PC-3 (cell line): ENCODE data around the gene ANGPTL4.

Experiments
- EZH2 ChIP-seq: fragments of 300-600 bp; sonication (generic); IDR thresholded peaks from one replicate; pipeline ENCODE4 v1.6.1; 2017; ENCODE audit warnings: antibody characterized with exemption, mild to moderate bottlenecking, low read length; ENCODE audit not compliant: unreplicated experiment
- EZH2phosphoT487 ChIP-seq: fragments of 300-600 bp; sonication (generic); IDR thresholded peaks from 2 replicates; pipeline ENCODE4 v1.6.1; 2018; ENCODE audit warnings: mild to moderate bottlenecking, antibody characterized with exemption, low read length, borderline replicate concordance
- TF ChIP-seq, protein P1 (sequence below): fragments of 300-600 bp; sonication (generic); conservative IDR thresholded peaks from 2 replicates; pipeline ENCODE4 v1.5.1; 2017; ENCODE audit warnings: antibody characterized with exemption, low read depth, mild to moderate bottlenecking, low read length

DNA sequence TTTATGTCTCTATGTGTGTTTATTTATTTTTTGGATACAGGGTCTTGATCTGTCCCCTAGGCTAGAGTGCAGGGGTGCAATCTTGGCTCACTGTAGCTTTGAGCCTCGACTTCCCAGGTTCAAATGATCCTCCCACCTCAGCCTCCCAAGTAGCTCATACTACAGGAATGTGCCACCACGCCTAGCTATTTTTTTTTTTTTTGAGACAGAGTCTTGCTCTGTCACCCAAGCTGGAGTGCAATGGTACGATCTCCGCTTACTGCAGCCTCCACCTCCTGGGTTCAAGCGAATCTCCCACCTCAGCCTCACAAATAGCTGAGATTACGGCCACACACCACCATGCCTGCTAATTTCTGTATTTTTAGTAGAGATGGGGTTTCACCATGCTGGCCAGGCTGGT is 5.0 kb upstream of the ANGPTL4 start:
- TF ChIP-seq, protein P1, sequence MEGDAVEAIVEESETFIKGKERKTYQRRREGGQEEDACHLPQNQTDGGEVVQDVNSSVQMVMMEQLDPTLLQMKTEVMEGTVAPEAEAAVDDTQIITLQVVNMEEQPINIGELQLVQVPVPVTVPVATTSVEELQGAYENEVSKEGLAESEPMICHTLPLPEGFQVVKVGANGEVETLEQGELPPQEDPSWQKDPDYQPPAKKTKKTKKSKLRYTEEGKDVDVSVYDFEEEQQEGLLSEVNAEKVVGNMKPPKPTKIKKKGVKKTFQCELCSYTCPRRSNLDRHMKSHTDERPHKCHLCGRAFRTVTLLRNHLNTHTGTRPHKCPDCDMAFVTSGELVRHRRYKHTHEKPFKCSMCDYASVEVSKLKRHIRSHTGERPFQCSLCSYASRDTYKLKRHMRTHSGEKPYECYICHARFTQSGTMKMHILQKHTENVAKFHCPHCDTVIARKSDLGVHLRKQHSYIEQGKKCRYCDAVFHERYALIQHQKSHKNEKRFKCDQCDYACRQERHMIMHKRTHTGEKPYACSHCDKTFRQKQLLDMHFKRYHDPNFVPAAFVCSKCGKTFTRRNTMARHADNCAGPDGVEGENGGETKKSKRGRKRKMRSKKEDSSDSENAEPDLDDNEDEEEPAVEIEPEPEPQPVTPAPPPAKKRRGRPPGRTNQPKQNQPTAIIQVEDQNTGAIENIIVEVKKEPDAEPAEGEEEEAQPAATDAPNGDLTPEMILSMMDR = no peak
- TF ChIP-seq EZH2phosphoT487 (no peak), EZH2 (no peak)
